IMR-90 (cell line): ENCODE results near the gene SORCS1. TPM values are rescaled to one million over a fixed set of nuclear protein-coding genes. Genes with fewer than 3 reads are reported as not detected.

Source experiments
- ATAC-seq: fragments of 200-7000 bp; cut with Tn5 transposase; 2 replicates; pipeline ENCODE4 v1.9.1; 2020; ENCODE audit warnings: low read depth, mild to moderate bottlenecking, moderate library complexity
- BruUV-seq: library from RNA; stranded (reverse); fragments of 400-500 nt; replicated peaks from 2 replicates; lab custom pipeline; 2021; lab: Mats Ljungman, UMichigan
- CTCF ChIA-PET: fragments of 300-600 bp; formaldehyde crosslinking; extraction: SDS; loops from one replicate; lab custom pipeline; 2021; ENCODE audit warnings: antibody characterized with exemption; lab: Yijun Ruan, JAX
- POLR2A ChIA-PET: fragments of 300-600 bp; sonication (Branson Sonifier 250); formaldehyde crosslinking; loops from one replicate; lab custom pipeline; 2022; ENCODE audit warnings: antibody characterized with exemption; ENCODE audit not compliant: unreplicated experiment; lab: Charles Lee
- DNase-seq: peaks from one replicate; pipeline ENCODE4 v3.0.0; 2013
- H2AFZ ChIP-seq: replicated peaks from 2 replicates; pipeline ENCODE3; 2013; ENCODE audit warnings: low read length, mild to moderate bottlenecking; ENCODE audit not compliant: poor library complexity
- H2AK5ac ChIP-seq: 2 replicates; pipeline ENCODE4 v1.6.1; 2013; ENCODE audit warnings: low read depth, low read length, inconsistent platforms
- H2AK9ac ChIP-seq: replicated peaks from 2 replicates; pipeline ENCODE3; 2013; ENCODE audit warnings: mild to moderate bottlenecking, low read depth, low read length, moderate library complexity; ENCODE audit not compliant: poor library complexity
- H2BK120ac ChIP-seq: 2 replicates; pipeline ENCODE4 v1.6.1; 2013; ENCODE audit warnings: low read depth, low read length, inconsistent platforms
- H2BK15ac ChIP-seq: 3 replicates; pipeline ENCODE4 v1.6.1; 2013; ENCODE audit warnings: low read depth, low read length, inconsistent platforms
- H2BK20ac ChIP-seq: 2 replicates; pipeline ENCODE4 v1.6.1; 2013; ENCODE audit warnings: low read depth, mild to moderate bottlenecking, inconsistent platforms, low read length, moderate library complexity
- H2BK5ac ChIP-seq: 2 replicates; pipeline ENCODE4 v1.6.1; 2013; ENCODE audit warnings: mild to moderate bottlenecking, low read depth, low read length, inconsistent platforms; ENCODE audit not compliant: poor library complexity, severe bottlenecking
- H3K14ac ChIP-seq: replicated peaks from 2 replicates; pipeline ENCODE4 v1.6.1; 2013; ENCODE audit warnings: low read depth, low read length, inconsistent platforms
- H3K18ac ChIP-seq: 2 replicates; pipeline ENCODE4 v1.6.1; 2013; ENCODE audit warnings: low read depth, low read length, control low read depth
- H3K23ac ChIP-seq: 2 replicates; pipeline ENCODE4 v1.6.1; 2013; ENCODE audit warnings: low read depth, low read length, inconsistent platforms
- H3K27ac ChIP-seq: 2 replicates; pipeline ENCODE4 v1.5.1; 2013; ENCODE audit warnings: mild to moderate bottlenecking, control low read depth, low read length; ENCODE audit not compliant: insufficient read depth
- H3K27me3 ChIP-seq: 2 replicates; pipeline ENCODE4 v1.6.1; 2013; ENCODE audit warnings: low read length; ENCODE audit not compliant: control insufficient read depth, insufficient read depth
- H3K36me3 ChIP-seq: 2 replicates; pipeline ENCODE4 v1.6.1; 2013; ENCODE audit warnings: low read length, mixed read lengths; ENCODE audit not compliant: control insufficient read depth, insufficient read depth
- H3K4ac ChIP-seq: 2 replicates; pipeline ENCODE4 v1.6.1; 2013; ENCODE audit warnings: low read depth, low read length, inconsistent platforms
- H3K4me1 ChIP-seq: 2 replicates; pipeline ENCODE4 v1.6.1; 2013; ENCODE audit warnings: low read length, mixed read lengths; ENCODE audit not compliant: control insufficient read depth, insufficient read depth
- H3K4me2 ChIP-seq: 2 replicates; pipeline ENCODE4 v1.6.1; 2013; ENCODE audit warnings: low read depth, mild to moderate bottlenecking, control low read depth, low read length, moderate library complexity
- H3K4me3 ChIP-seq: 2 replicates; pipeline ENCODE4 v1.5.1; 2013; ENCODE audit warnings: low read depth, mild to moderate bottlenecking, control low read depth, low read length, moderate library complexity; ENCODE audit not compliant: insufficient read depth
- H3K56ac ChIP-seq: 2 replicates; pipeline ENCODE4 v1.6.1; 2013; ENCODE audit warnings: low read length, inconsistent platforms; ENCODE audit not compliant: insufficient read depth; ENCODE audit errors: extremely low read depth
- H3K79me1 ChIP-seq, 2 experiments: 2 replicates each; pipeline ENCODE4 v1.6.1; 2013; ENCODE audit warnings: low read length in 2 of 2, inconsistent platforms in 1 of 2, low read depth in 1 of 2
- H3K9ac ChIP-seq: 2 replicates; pipeline ENCODE4 v1.6.1; 2013; ENCODE audit warnings: low read depth, low read length, control low read depth
- H3K9me1 ChIP-seq: 2 replicates; pipeline ENCODE4 v1.6.1; 2013; ENCODE audit warnings: low read length, inconsistent platforms; ENCODE audit not compliant: insufficient read depth
- H3K9me3 ChIP-seq: 2 replicates; pipeline ENCODE4 v1.6.1; 2013; ENCODE audit warnings: low read length; ENCODE audit not compliant: control insufficient read depth, insufficient read depth
- H4K20me1 ChIP-seq: 2 replicates; pipeline ENCODE4 v1.6.1; 2013; ENCODE audit warnings: low read length, inconsistent platforms; ENCODE audit not compliant: insufficient read depth
- H4K5ac ChIP-seq: 2 replicates; pipeline ENCODE4 v1.6.1; 2013; ENCODE audit warnings: mild to moderate bottlenecking, low read depth, low read length, control low read depth
- H4K8ac ChIP-seq, 2 experiments: 2 replicates each; pipeline ENCODE4 v1.6.1; 2013; ENCODE audit warnings: low read depth in 2 of 2, low read length in 2 of 2, control low read depth in 1 of 2, inconsistent platforms in 1 of 2
- H4K91ac ChIP-seq: 2 replicates; pipeline ENCODE4 v1.6.1; 2013; ENCODE audit warnings: low read depth, low read length, inconsistent platforms; ENCODE audit not compliant: insufficient read depth
- BHLHE40 ChIP-seq: fragments of 150-350 bp; IDR thresholded peaks from 2 replicates; pipeline ENCODE4 v1.6.1; 2016; ENCODE audit warnings: mild to moderate bottlenecking, low read depth, low read length
- CHD1 ChIP-seq: IDR thresholded peaks from 2 replicates; pipeline ENCODE4 v1.6.1; 2012; ENCODE audit warnings: low read depth, low read length, improper control_type of control experiment
- ELK1 ChIP-seq: fragments of 150-350 bp; IDR thresholded peaks from 2 replicates; pipeline ENCODE4 v1.6.1; 2016; ENCODE audit warnings: low read depth, mild to moderate bottlenecking, low read length, moderate library complexity, borderline replicate concordance
- FOS ChIP-seq: fragments of 150-350 bp; IDR thresholded peaks from 2 replicates; pipeline ENCODE4 v1.6.1; 2016; ENCODE audit warnings: low read depth, low read length
- MAFK ChIP-seq: IDR thresholded peaks from 2 replicates; pipeline ENCODE4 v1.6.1; 2012; ENCODE audit warnings: low read depth, low read length, improper control_type of control experiment
- NFE2L2 ChIP-seq: fragments of 150-350 bp; IDR thresholded peaks from 2 replicates; pipeline ENCODE4 v1.6.1; 2016; ENCODE audit warnings: low read depth, mild to moderate bottlenecking, low read length
- POLR2A ChIP-seq: IDR thresholded peaks from 2 replicates; pipeline ENCODE4 v1.6.1; 2012; ENCODE audit warnings: mild to moderate bottlenecking, low read depth, low read length
- RAD21 ChIP-seq: IDR thresholded peaks from 2 replicates; pipeline ENCODE4 v1.6.1; 2012; ENCODE audit warnings: low read length, improper control_type of control experiment
- RFX5 ChIP-seq: IDR thresholded peaks from 2 replicates; pipeline ENCODE4 v1.8.0; 2012; ENCODE audit warnings: low read depth, mild to moderate bottlenecking, low read length, moderate library complexity
- SMC3 ChIP-seq: fragments of 150-350 bp; IDR thresholded peaks from 2 replicates; pipeline ENCODE4 v1.6.1; 2016; ENCODE audit warnings: low read depth, mild to moderate bottlenecking, antibody characterized with exemption, low read length, moderate library complexity
- dilution Hi-C: fragments of 300-500 bp; cut with HindIII; formaldehyde crosslinking; loops from one replicate; pipeline ENCODE4 v1.14.3; 2018; ENCODE audit warnings: low sequenced_read_pairs; ENCODE audit not compliant: unreplicated experiment
- in situ Hi-C: fragments of 300-500 bp; cut with MboI; formaldehyde crosslinking; loops from 3 replicates; pipeline ENCODE4 v1.14.3; 2019; ENCODE audit warnings: low sequenced_read_pairs, inconsistent platforms, mixed read lengths
- intact Hi-C: fragments of 100-400 bp; cut with micrococcal nuclease; formaldehyde crosslinking; loops from 2 replicates; pipeline ENCODE4 v1.10.0; 2022
- polyA plus RNA-seq, 3 experiments: library from polyadenylated mRNA; depleted of rRNA; stranded (reverse); fragments of >200 nt; gene quantifications; 2 replicates each; pipeline ENCODE4 v1.2.3, GENCODE V29; 2012; ENCODE audit warnings: low replicate concordance in 1 of 3
- total RNA-seq: library from RNA; depleted of rRNA; stranded (reverse); fragments of >200 nt; gene quantifications from 2 replicates; pipeline ENCODE4 v1.2.3, GENCODE V29; 2012
- TF ChIP-seq, protein P1 (sequence below): conservative IDR thresholded peaks from 2 replicates; pipeline ENCODE4 v1.5.1; 2012; ENCODE audit warnings: mild to moderate bottlenecking, low read depth, low read length, improper control_type of control experiment
- TF ChIP-seq, protein P2 (sequence below): fragments of 150-350 bp; IDR thresholded peaks from 2 replicates; pipeline ENCODE4 v1.6.1; 2017; ENCODE audit warnings: mild to moderate bottlenecking, antibody characterized with exemption, low read length, low read depth

The SORCS1 gene
- total and polyA plus RNA-seq, 2 of the 4 experiments (the other 2 are of a cell fraction), result under 0.01 TPM; not detected in 1

DNA sequence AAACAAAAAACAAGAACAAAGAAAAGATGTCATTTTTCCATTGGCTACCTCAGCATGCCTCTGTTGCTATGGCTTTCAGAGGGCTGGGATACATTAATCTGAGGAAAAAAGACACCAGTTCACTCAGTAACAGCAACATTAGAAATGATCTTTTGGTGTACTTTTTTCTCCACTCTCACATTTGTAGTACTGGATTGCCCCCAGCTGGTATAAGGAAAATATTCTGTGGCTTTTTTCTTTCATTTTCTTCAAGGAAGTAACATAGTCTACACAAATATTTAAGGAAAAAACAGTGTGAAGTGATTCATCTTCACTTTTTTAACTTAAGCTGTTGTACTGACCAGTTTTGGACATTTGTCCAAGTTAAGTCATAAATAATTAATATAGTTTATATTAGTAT lies 482.3 kb downstream of the SORCS1 start:
- POLR2A ChIA-PET, result no interaction called here
- no peak overlapping the region for H3K27ac ChIP-seq
- H2AFZ ChIP-seq, result no peak overlapping the region
- H2BK20ac ChIP-seq, result no peak overlapping the region
- H2BK120ac ChIP-seq, result no peak overlapping the region
- no peak overlapping the region for H3K4me2 ChIP-seq
- no peak overlapping the region for H3K56ac ChIP-seq
- no peaks in the 10 kb centered on the region for H3K4me1 ChIP-seq
- in situ Hi-C loops, result no loop called here
- intact Hi-C loops, result loop anchor here (1.0 to 10.0 kb wide), 3 partner anchors 57 to 732 kb away; no protein-coding TSS in a partner anchor
- DNase-seq (peak; percentile 4), ATAC-seq (no peak)
- dilution Hi-C loops, result no loop called here
- H3K79me1 ChIP-seq, result no peaks in the 10 kb centered on the region
- CTCF ChIA-PET, result no interaction called here
- no peaks in the 10 kb centered on the region for H3K9me1 ChIP-seq
- no peaks in the 10 kb centered on the region for H3K27me3 ChIP-seq
- H3K18ac ChIP-seq, result no peak overlapping the region
- no TSS peak for BruUV-seq
- no peak overlapping the region for H4K91ac ChIP-seq
- no peak for TF ChIP-seq RFX5
- TF ChIP-seq MAFK, result no peak
- TF ChIP-seq NFE2L2, result no peak
- no peak for TF ChIP-seq SMC3
- no peak for TF ChIP-seq CHD1
- TF ChIP-seq, protein P1, sequence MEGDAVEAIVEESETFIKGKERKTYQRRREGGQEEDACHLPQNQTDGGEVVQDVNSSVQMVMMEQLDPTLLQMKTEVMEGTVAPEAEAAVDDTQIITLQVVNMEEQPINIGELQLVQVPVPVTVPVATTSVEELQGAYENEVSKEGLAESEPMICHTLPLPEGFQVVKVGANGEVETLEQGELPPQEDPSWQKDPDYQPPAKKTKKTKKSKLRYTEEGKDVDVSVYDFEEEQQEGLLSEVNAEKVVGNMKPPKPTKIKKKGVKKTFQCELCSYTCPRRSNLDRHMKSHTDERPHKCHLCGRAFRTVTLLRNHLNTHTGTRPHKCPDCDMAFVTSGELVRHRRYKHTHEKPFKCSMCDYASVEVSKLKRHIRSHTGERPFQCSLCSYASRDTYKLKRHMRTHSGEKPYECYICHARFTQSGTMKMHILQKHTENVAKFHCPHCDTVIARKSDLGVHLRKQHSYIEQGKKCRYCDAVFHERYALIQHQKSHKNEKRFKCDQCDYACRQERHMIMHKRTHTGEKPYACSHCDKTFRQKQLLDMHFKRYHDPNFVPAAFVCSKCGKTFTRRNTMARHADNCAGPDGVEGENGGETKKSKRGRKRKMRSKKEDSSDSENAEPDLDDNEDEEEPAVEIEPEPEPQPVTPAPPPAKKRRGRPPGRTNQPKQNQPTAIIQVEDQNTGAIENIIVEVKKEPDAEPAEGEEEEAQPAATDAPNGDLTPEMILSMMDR, result peak; percentile 29; the same call in 1 of the 2 replicates
- no peak for TF ChIP-seq ELK1
- peak; percentile 31 for TF ChIP-seq RAD21
- no peak for TF ChIP-seq BHLHE40
- TF ChIP-seq, protein P2, sequence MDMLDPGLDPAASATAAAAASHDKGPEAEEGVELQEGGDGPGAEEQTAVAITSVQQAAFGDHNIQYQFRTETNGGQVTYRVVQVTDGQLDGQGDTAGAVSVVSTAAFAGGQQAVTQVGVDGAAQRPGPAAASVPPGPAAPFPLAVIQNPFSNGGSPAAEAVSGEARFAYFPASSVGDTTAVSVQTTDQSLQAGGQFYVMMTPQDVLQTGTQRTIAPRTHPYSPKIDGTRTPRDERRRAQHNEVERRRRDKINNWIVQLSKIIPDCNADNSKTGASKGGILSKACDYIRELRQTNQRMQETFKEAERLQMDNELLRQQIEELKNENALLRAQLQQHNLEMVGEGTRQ, result no peak
- TF ChIP-seq POLR2A, result no peak
- no peak for TF ChIP-seq FOS
- no peak overlapping the region for H3K9ac ChIP-seq
- H4K20me1 ChIP-seq, result no peaks in the 10 kb centered on the region
- no peak overlapping the region for H3K14ac ChIP-seq
- H3K4me3 ChIP-seq, result no peak overlapping the region
- no peak overlapping the region for H2BK15ac ChIP-seq
- no peak overlapping the region for H2AK5ac ChIP-seq
- H2BK5ac ChIP-seq, result no peak overlapping the region
- no peaks in the 10 kb centered on the region; the same call in none of the 2 replicates for H3K9me3 ChIP-seq
- no peak overlapping the region for H3K23ac ChIP-seq
- H3K36me3 ChIP-seq, result no peaks in the 10 kb centered on the region
- H3K4ac ChIP-seq, result no peak overlapping the region
- no peak overlapping the region for H4K5ac ChIP-seq
- no peak overlapping the region for H4K8ac ChIP-seq
- no peak overlapping the region for H2AK9ac ChIP-seq
